ENCODE data around the gene PLAU.
"Not testable (repeated sequence)": the region's sequence is repeated elsewhere in the genome, so short reads cannot be mapped to it uniquely, and the experiment has no call there.

Gene PLAU

GRCh38 chr10:73898730-73899410 is 12.1 kb upstream of the PLAU start:
- no peak for DNase-seq

DNA sequence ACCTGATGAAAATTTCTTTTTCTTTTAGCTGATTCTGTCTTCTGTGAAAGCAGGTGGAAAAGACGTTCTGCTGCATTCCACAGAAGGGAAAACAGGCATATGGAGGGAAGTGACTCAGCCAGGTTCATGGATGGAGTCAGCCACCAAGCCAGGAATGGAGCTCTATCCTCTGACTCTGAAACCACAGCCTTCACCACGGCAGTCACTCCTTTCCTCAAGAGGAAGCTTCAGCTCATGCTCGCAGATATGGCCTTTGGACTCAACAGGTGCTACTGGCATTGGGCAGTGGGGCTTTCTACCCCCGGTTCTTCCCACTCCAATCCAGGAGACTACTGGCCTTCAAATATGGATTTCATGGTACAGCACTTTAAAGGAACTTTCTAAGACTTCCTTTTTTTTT is 11.5 kb upstream of the PLAU start:
- no peak for DNase-seq

- no peak for DNase-seq
These were observed 10.9 kb upstream of the PLAU start for GRCh38 chr10:73900064-73900463.

- DNase-seq: no peak
These were observed 9.7 kb upstream of the PLAU start for GRCh38 chr10:73901261-73901660.

DNA sequence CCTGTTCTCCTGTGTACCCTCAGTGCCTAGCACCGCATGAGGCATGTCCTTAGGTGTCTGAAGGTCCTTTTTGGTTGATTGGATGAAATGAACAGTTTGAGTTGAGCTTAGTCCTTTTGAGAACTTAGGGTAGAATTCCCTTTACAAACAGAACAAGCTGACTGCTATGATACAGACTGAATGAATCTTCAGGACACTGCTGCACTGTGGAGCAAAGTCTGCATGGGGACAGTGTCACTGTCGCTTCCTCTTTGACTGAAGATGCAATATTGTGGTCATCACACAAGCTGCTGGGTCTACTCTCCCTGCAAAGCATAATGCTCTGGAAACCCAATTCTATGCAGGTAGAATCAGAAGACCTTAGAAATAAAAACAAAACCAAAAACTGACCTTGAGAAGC is 8.6 kb upstream of the PLAU start:
- DNase-seq: no peak

GRCh38 chr10:73905256-73906020 is 5.5 kb upstream of the PLAU start:
- no peak for DNase-seq

DNA sequence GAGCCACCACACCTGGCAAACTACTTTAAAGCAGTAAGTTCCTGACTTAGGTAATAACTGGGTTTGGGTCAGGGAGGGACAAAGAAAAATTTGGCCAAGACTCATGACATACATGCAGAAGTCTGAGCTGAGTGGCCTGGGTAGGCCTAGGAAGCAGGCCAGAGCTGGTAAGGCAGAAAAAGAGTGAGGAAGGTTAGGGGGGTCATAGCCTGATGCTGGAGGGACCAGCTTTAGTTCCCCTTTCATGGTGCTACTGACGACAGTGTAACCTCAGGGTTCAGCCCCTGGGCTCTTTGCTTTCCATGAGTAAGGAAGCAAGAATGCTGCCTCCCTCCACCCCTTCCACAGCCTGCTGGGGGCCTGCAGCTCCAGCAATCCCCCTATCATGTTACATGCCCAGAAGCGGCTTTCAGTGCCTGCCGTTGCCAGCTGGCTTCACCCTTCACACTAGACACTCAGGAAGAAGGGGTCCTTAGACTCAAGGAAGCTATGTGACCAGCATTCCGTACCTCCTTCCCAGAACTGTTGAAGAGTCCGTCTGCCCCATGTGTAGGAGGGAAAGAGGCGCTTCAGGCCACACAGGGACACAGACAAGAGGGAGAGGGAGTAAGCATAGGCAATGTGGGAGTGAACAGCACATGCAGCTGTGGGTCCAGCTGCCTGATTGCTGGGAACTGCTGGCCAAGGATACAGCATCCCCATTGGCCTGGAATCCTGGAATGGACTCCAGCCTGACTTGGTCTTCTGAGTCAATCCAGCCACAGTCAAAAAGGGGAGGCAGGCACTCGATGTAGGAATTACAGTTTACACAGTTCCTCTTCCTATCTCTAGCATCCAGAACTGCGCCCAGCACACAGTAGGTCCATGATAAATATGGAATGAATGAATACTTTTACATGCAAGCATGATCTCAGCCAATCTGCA is 4.1 kb upstream of the PLAU start:
- DNase-seq: no peak

DNA sequence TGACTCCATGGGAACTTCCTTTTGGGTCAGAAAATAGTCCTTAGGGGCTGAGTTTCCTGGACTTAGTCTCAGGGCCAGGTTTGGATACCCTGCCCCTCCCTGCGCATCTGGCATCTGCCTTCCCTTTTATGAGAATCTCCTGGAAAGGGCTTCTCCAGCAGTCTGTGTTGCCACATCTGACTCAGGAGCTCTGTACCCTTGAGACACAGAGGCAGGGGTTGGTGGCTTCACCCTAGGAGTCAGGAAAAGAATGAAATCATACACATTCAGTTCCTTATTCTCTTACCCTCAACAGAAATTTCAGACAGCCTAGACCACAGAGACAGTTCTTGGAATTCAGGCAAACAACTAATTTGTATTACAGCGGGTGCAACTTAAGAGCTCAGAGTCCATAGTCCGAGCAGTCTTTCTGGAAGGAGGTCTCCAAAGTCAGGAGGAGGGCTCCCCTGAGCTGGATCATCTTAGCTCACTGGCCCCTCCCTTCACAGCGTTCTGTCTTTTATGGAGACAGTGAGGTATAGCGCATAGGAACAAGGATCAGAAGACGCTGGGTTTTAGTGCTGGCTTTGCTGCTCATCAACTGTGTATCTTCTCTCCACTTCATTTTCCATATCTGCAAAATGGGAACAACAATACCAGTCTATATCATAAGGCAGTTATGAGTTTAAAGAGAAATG is 3.0 kb upstream of the PLAU start:
- no peak for DNase-seq

- no peak for DNase-seq
These were observed 1.9 kb upstream of the PLAU start for GRCh38 chr10:73908853-73909539.

DNA sequence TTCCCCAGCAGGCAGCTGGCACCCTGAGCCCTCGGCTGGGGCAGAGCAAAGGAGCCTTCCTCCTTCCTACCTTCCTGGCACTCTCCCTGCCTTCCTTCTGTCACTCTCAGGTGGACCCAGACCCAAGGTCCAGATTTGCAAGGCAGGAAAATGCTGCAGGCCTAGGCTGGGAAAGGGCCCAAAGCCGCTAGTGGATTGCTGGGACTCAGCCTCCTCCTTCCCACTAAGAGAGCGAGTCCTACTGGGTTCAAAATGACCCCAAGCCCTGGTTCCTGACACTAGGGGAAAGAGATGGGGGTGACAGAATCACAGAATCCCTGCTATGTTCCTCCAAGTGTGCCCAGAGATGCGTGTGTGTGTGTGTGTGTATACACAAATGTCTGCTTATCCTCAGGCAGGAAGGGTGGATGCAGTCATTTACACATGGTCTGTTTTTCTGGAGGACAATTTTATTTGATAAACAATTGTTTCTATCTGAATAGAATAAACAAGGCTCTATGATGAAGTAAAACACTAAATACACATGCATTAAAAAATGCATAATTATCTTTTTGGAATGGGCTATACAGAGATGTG is 1.3 kb upstream of the PLAU start:
- DNase-seq: no peak

GRCh38 chr10:73910401-73910763 is 550 bp upstream of the PLAU start:
- DNase-seq: no peak

GRCh38 chr10:73911553-73912004 is 647 bp downstream of the PLAU start:
- DNase-seq: no peak

DNA sequence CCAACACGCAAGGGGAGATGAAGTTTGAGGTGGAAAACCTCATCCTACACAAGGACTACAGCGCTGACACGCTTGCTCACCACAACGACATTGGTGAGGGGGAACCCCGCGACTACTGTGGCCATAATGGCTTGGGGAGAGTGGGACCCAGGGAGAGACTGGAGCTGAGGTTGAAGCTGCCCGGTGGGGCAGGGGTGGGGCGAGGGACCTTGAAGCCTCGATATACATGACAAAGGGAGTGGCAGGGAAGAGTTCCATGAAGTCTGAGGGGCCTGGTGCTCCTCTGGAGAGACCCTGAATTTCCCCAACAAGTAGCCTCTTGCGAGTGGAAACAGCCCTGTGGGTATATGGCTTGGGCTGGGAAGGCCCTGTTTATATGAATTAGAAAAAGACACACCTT is 3.1 kb downstream of the PLAU start:
- no peak for DNase-seq

DNA sequence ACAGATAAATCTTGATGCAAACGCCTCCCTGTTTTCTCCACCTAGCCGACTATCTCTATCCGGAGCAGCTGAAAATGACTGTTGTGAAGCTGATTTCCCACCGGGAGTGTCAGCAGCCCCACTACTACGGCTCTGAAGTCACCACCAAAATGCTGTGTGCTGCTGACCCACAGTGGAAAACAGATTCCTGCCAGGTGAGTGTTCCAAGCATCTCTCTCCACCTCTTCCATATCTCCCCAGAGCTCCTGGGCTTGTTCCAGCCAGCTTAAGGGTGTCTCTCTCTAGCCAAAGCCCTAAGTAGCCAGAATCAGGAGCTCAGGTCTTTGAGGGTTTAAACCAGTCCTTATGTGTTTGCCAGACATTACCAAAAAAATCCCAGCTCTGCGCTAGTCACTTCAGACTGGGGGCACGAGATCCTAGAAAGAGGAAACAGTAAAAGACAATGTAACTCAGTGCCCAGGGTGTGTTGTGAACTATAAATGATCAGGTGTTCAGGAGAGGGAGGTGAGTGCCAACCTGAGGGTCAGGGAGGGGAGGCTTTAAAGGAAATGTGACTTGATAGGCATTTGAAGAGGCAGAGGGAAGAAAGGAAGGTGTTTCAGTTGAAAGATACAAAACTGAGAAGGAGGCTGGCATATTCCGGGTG is 4.4 kb downstream of the PLAU start:
- no peak for DNase-seq

GRCh38 chr10:73916761-73917470 is 6.0 kb downstream of the PLAU start:
- DNase-seq: no peak

DNA sequence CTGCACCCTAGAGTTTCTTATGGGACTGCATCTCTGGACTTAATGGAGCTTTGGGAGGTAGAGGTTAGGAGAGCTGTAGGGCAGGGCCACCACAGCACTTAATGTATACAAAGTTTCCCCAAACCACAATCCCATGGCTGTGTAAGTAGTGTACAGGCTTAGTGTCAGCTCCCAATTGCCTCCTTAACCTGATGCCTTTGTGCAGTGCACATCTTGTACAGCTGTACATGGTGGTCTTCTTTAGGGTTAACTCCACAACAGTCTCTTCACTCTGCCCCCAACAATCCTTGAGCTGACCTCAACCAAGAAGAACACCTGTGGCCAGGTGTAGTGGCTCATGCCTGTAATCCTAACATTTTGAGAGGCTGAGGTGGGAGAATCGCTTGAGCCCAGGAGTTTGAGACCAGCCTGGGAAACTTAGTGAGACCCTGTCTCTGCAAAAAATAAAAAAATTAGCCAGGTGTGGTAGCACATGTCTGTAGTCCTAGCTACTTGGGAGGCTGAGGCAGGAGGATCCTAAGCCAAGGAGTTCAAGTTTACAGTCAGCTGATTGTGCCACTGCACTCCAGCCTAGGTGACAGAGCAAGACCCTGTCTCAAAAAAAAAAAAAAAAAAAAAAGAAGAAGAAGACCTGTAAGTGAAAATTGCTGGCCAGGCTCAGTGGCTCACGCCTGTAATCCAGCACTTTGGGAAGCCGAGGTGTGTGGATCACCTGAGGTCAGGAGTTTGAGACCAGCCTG is 6.8 kb downstream of the PLAU start:
- no peak for DNase-seq

GRCh38 chr10:73919481-73919880 is 8.5 kb downstream of the PLAU start:
- DNase-seq: not testable (repeated sequence)

DNA sequence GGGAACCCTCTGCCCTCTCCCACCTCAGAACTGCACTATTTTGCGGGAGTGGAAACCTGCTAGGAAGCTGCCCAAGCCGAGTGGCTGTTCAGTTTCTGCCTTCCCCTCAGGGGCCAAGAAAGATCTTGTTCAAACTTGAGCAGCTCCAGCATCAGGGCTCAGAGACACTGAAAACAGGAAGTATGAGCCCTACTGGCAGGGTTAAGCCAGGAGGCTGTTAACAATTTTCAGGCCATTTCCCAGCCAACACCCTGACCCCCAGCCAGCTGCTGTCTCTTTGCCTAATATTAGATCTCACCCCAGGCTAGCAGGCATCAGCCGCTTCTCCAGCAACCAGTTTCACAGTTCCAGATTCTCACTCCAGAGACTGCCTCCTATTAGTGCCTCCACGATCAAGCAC is 9.2 kb downstream of the PLAU start:
- no peak for DNase-seq

DNA sequence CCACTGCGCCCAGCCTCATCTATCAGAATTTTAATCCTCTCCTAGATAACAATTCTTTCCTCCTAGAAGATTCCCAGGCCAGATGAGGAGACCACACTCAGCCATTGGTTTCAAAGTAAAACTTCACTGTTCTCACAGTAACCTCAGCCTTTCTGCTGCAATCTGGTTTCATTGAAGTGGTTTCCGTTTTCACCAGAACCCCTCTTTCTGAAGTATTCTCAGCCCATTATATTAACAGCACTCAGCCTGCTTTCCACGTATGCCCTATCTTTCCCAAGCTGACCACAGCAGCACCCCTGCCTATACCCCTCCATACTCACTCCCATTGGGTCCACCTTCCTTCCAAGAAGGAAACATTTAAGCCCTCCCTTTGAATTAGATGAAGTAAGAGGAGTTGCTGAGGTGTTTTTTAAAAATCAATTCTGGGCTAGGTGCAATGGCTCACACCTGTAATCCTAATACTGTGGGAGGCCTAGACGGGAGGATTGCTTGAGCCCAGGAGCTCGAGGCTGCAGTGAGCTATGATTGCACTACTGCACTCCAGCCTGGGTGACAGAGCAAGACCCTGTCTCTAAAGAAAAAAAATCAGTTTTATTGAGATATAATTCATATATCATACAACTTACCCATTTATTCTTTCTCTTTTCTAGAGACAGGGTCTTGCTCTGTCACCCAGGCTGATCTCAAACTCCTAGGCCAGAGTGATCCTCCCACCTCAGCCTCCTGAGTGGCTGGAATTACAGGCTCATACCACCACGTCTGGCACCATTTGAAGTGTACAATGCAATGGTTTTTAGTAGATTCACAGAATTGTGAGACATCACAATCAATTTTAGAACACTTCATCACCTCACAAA is 11.3 kb downstream of the PLAU start:
- no peak for DNase-seq

All from cerebellar nuclear complex (tissue), 1 donor.